ENCODE results near the gene NDUFS1. TPM values are rescaled to one million over a fixed set of nuclear protein-coding genes. Genes with fewer than 3 reads are reported as not detected.
"Not testable (repeated sequence)": the region's sequence is repeated elsewhere in the genome, so short reads cannot be mapped to it uniquely, and the experiment has no call there.

NDUFS1 gene
- total RNA-seq (10 to 100 TPM; 30.9 to 35.2 TPM), total RNA-seq (58.0 to 138 reads per million in 2 donors)

- Mint-ChIP-seq H3K27ac (peak within 1 kb of the TSS; percentile 99), H3K36me3 (ENCODE audit: low read depth) (peaks cover 8% of the 10 kb centered on the region), H3K27me3 (no peaks in the 10 kb centered on the region), H3K4me3 (peak within 1 kb of the TSS; percentile 98), H3K4me1 (peaks cover 29% of the 10 kb centered on the region)
- peak; percentile 89 for ATAC-seq
- H3K9me3 ChIP-seq (ENCODE audit: control insufficient read depth, low read length, poor library complexity, severe bottlenecking) = no peaks in the 10 kb centered on the region
- peak; percentile 92 to 94 (median 92) for DNase-seq
Observed at GRCh38 chr2:206159346-206160124, at the start of gene NDUFS1, which contains the start of gene EEF1B2. NDUFS1 (minus strand) TSS chr2:206159444; CDS start chr2:206153678, 5,766 bp downstream. EEF1B2 (plus strand) TSS chr2:206159895; CDS start chr2:206159980, 85 bp downstream.

GRCh38 chr2:206208900-206209299 is 49.7 kb upstream of the NDUFS1 start:
- H3K9me3 ChIP-seq (ENCODE audit: control insufficient read depth, low read length, poor library complexity, severe bottlenecking) = no peaks in the 10 kb centered on the region
- ATAC-seq = no peak
- H3K27me3 Mint-ChIP-seq = no peaks in the 10 kb centered on the region

GRCh38 chr2:206207316-206207715 is 48.1 kb upstream of the NDUFS1 start:
- ATAC-seq; DNase-seq; H3K27me3 Mint-ChIP-seq; H3K36me3 Mint-ChIP-seq (ENCODE audit: low read depth); H3K27ac Mint-ChIP-seq; H3K9me3 ChIP-seq (ENCODE audit: control insufficient read depth, low read length, poor library complexity, severe bottlenecking); H3K4me3 Mint-ChIP-seq; H3K4me1 Mint-ChIP-seq: not testable (repeated sequence)

More at GRCh38 chr2:206208900-206209299, 49.7 kb upstream of the NDUFS1 start:
- Mint-ChIP-seq H3K27ac (no peak overlapping the region), H3K36me3 (ENCODE audit: low read depth) (no peaks in the 10 kb centered on the region), H3K4me3 (no peak overlapping the region), H3K4me1 (peaks cover 9% of the 10 kb centered on the region)
- no peak for DNase-seq

- Mint-ChIP-seq H3K4me1 (peaks cover 6% of the 10 kb centered on the region), H3K27ac (no peak overlapping the region), H3K4me3 (no peak overlapping the region), H3K27me3 (peaks cover 14% of the 10 kb centered on the region), H3K36me3 (ENCODE audit: low read depth) (no peaks in the 10 kb centered on the region)
- no peak for ATAC-seq
- DNase-seq = no peak
- no peaks in the 10 kb centered on the region for H3K9me3 ChIP-seq (ENCODE audit: control insufficient read depth, low read length, poor library complexity, severe bottlenecking)
Observed at GRCh38 chr2:206204710-206205109, 45.5 kb upstream of the NDUFS1 start.

GRCh38 chr2:206203331-206203730 is 44.1 kb upstream of the NDUFS1 start:
- no peak overlapping the region for H3K4me3 Mint-ChIP-seq
- H3K9me3 ChIP-seq (ENCODE audit: control insufficient read depth, low read length, poor library complexity, severe bottlenecking) = no peaks in the 10 kb centered on the region
- no peak overlapping the region for H3K27ac Mint-ChIP-seq
- no peaks in the 10 kb centered on the region for H3K36me3 Mint-ChIP-seq (ENCODE audit: low read depth)
- DNase-seq (no peak), ATAC-seq (no peak)
- peaks cover 20% of the 10 kb centered on the region for H3K27me3 Mint-ChIP-seq
- H3K4me1 Mint-ChIP-seq = peaks cover 6% of the 10 kb centered on the region

- peaks cover 2% of the 10 kb centered on the region for H3K4me1 Mint-ChIP-seq
- DNase-seq = no peak
- ATAC-seq = no peak
- no peak overlapping the region for H3K27ac Mint-ChIP-seq
- peaks cover 23% of the 10 kb centered on the region for H3K27me3 Mint-ChIP-seq
- no peaks in the 10 kb centered on the region for H3K9me3 ChIP-seq (ENCODE audit: control insufficient read depth, low read length, poor library complexity, severe bottlenecking)
- no peak overlapping the region for H3K4me3 Mint-ChIP-seq
- H3K36me3 Mint-ChIP-seq (ENCODE audit: low read depth) = no peaks in the 10 kb centered on the region
Observed at GRCh38 chr2:206202446-206202845, 43.2 kb upstream of the NDUFS1 start.

- Mint-ChIP-seq H3K4me1 (peaks cover 2% of the 10 kb centered on the region), H3K27ac (no peak overlapping the region), H3K36me3 (ENCODE audit: low read depth) (no peaks in the 10 kb centered on the region), H3K27me3 (peaks cover 32% of the 10 kb centered on the region), H3K4me3 (no peak overlapping the region)
- H3K9me3 ChIP-seq (ENCODE audit: control insufficient read depth, low read length, poor library complexity, severe bottlenecking) = no peaks in the 10 kb centered on the region
- DNase-seq (no peak), ATAC-seq (no peak)
Observed at GRCh38 chr2:206201075-206201848, 42.0 kb upstream of the NDUFS1 start.

GRCh38 chr2:206198677-206199076 is 39.4 kb upstream of the NDUFS1 start:
- no peak overlapping the region for H3K27ac Mint-ChIP-seq
- H3K9me3 ChIP-seq (ENCODE audit: control insufficient read depth, low read length, poor library complexity, severe bottlenecking) = no peaks in the 10 kb centered on the region
- H3K4me1 Mint-ChIP-seq = no peaks in the 10 kb centered on the region
- ATAC-seq = no peak
- DNase-seq = no peak
- H3K36me3 Mint-ChIP-seq (ENCODE audit: low read depth) = no peaks in the 10 kb centered on the region
- peaks cover 43% of the 10 kb centered on the region for H3K27me3 Mint-ChIP-seq
- no peak overlapping the region for H3K4me3 Mint-ChIP-seq

- peaks cover 2% of the 10 kb centered on the region for H3K4me1 Mint-ChIP-seq
- ATAC-seq (no peak), DNase-seq (no peak)
- H3K4me3 Mint-ChIP-seq = no peak overlapping the region
- no peak overlapping the region for H3K27ac Mint-ChIP-seq
- H3K9me3 ChIP-seq (ENCODE audit: control insufficient read depth, low read length, poor library complexity, severe bottlenecking) = no peaks in the 10 kb centered on the region
- H3K27me3 Mint-ChIP-seq = peaks cover 44% of the 10 kb centered on the region
- H3K36me3 Mint-ChIP-seq (ENCODE audit: low read depth) = no peaks in the 10 kb centered on the region
Observed at GRCh38 chr2:206193671-206194357, 34.6 kb upstream of the NDUFS1 start.

- Mint-ChIP-seq H3K36me3 (ENCODE audit: low read depth) (no peaks in the 10 kb centered on the region), H3K27me3 (peaks cover 40% of the 10 kb centered on the region), H3K4me1 (peaks cover 2% of the 10 kb centered on the region), H3K4me3 (no peak overlapping the region), H3K27ac (no peak overlapping the region)
- DNase-seq = no peak
- no peaks in the 10 kb centered on the region for H3K9me3 ChIP-seq (ENCODE audit: control insufficient read depth, low read length, poor library complexity, severe bottlenecking)
- ATAC-seq = no peak
Observed at GRCh38 chr2:206192157-206192556, 32.9 kb upstream of the NDUFS1 start.

- ATAC-seq (no peak), DNase-seq (no peak)
- peaks cover 2% of the 10 kb centered on the region for H3K4me1 Mint-ChIP-seq
- H3K27ac Mint-ChIP-seq = no peak overlapping the region
- H3K4me3 Mint-ChIP-seq = no peak overlapping the region
- peaks cover 32% of the 10 kb centered on the region for H3K27me3 Mint-ChIP-seq
- no peaks in the 10 kb centered on the region for H3K9me3 ChIP-seq (ENCODE audit: control insufficient read depth, low read length, poor library complexity, severe bottlenecking)
- no peaks in the 10 kb centered on the region for H3K36me3 Mint-ChIP-seq (ENCODE audit: low read depth)
Observed at GRCh38 chr2:206190689-206191088, 31.4 kb upstream of the NDUFS1 start.

- no peak overlapping the region for H3K4me3 Mint-ChIP-seq
- H3K27ac Mint-ChIP-seq = no peak overlapping the region
- peaks cover 2% of the 10 kb centered on the region for H3K4me1 Mint-ChIP-seq
- DNase-seq = no peak
- H3K36me3 Mint-ChIP-seq (ENCODE audit: low read depth) = no peaks in the 10 kb centered on the region
- H3K27me3 Mint-ChIP-seq = peaks cover 29% of the 10 kb centered on the region
- H3K9me3 ChIP-seq (ENCODE audit: control insufficient read depth, low read length, poor library complexity, severe bottlenecking) = no peaks in the 10 kb centered on the region
- ATAC-seq = no peak
Observed at GRCh38 chr2:206190111-206190510, 30.9 kb upstream of the NDUFS1 start.

GRCh38 chr2:206189691-206190090 is 30.4 kb upstream of the NDUFS1 start:
- Mint-ChIP-seq H3K4me3 (no peak overlapping the region), H3K4me1 (peaks cover 2% of the 10 kb centered on the region), H3K36me3 (ENCODE audit: low read depth) (no peaks in the 10 kb centered on the region), H3K27me3 (peaks cover 25% of the 10 kb centered on the region), H3K27ac (no peak overlapping the region)
- ATAC-seq (no peak), DNase-seq (no peak)
- H3K9me3 ChIP-seq (ENCODE audit: control insufficient read depth, low read length, poor library complexity, severe bottlenecking) = no peaks in the 10 kb centered on the region

Measured in T-helper 17 cell (primary cell).